ENCODE results near the gene MMP24OS.

The MMP24OS gene

GRCh38 chr20:35252037-35252461, 25.9 kb downstream of the MMP24OS start:
- no peak for DNase-seq (ENCODE audit: low read depth in 2 of 2)

GRCh38 chr20:35251613-35251940, 26.3 kb downstream of the MMP24OS start:
- no peak for DNase-seq (ENCODE audit: low read depth in 2 of 2)

DNA sequence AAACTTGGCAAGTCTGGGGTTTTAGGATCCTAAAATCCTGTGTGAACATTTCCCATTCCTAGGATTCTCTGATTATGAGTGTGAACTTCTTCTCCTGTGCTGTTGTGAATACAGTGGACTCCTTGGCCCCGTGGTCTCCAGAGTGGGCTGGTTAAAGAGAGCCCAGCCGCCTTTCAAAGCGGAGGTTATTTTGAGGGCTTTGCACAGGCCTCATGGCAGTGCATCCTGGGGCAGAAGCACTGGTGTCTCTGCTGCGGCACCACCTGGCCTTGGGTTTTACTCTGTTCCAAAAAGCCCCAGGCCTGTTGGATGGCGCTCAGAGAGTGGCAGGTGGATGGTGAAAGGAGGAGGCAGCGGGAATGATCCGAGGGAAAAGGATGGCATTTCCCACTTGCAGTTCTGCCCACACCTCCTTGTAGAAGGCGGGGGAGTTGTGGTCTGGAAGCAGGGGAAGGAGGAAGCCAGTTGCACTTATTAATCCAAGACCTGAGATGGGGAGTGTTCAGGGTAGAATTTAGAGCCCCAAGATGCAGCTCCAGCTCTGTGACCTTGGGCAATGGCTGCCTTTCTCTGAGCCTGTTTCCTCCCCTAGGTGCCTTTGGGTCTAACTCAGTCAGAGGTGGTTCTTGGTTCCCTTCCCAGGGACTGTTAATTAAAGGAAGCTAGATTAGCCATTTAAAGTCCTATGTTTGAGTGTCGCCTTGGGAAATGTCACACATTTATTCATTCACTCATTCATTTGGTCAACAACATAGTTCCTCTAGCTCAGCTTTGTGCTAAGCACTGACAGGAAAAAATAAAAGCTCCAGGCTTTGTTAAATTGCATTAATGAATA, 29.1 kb downstream of the MMP24OS start:
- no peak for DNase-seq (ENCODE audit: low read depth in 2 of 2)

DNA sequence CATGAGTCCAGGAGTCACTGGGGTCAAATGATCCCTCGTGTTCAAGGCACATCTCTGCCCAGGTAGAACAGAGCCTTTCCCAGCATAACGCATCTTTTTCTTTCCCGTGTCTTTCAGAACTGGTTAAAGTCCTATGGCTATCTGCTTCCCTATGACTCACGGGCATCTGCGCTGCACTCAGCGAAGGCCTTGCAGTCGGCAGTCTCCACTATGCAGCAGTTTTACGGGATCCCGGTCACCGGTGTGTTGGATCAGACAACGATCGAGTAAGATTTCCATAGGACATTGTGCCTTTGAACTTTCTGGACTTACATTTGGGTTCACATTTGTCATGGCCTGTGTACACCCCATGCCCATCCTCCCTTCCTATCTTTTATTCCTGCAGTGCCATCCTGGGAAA, 31.2 kb downstream of the MMP24OS start:
- DNase-seq (ENCODE audit: low read depth in 2 of 2): no peak

- no peak for DNase-seq (ENCODE audit: low read depth in 2 of 2)
Observed at GRCh38 chr20:35243986-35244385, 33.9 kb downstream of the MMP24OS start.

DNA sequence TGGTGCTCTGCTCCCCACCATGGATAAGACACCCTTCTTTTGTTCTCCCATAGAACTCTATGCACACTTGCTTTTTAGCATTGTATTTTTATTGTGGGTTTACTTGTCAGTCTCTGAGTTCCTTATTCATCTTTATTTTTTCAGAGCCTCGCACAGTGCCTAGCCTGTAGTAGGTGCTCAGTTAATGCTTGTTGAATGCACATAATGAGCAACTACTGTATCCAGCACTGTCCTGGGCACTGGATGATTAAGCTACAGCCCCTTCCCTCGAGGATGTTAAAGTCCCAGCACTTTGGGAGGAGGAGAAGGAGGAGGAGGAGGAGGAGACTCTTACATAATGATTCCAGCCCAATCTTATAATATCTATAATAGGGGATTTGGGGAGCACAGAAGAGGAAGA, 34.6 kb downstream of the MMP24OS start:
- no peak for DNase-seq (ENCODE audit: low read depth in 2 of 2)

GRCh38 chr20:35240811-35241293, 37.1 kb downstream of the MMP24OS start:
- DNase-seq (ENCODE audit: low read depth in 2 of 2): no peak

GRCh38 chr20:35240083-35240810, 37.7 kb downstream of the MMP24OS start:
- DNase-seq (ENCODE audit: low read depth in 2 of 2): no peak

GRCh38 chr20:35238735-35239134, 39.2 kb downstream of the MMP24OS start:
- no peak for DNase-seq (ENCODE audit: low read depth in 2 of 2)

GRCh38 chr20:35238170-35238569, 39.8 kb downstream of the MMP24OS start:
- no peak for DNase-seq (ENCODE audit: low read depth in 2 of 2)

GRCh38 chr20:35237486-35237885, 40.4 kb downstream of the MMP24OS start:
- no peak for DNase-seq (ENCODE audit: low read depth in 2 of 2)

- no peak for DNase-seq (ENCODE audit: low read depth in 2 of 2)
Observed at GRCh38 chr20:35235881-35236280, 42.0 kb downstream of the MMP24OS start.

DNA sequence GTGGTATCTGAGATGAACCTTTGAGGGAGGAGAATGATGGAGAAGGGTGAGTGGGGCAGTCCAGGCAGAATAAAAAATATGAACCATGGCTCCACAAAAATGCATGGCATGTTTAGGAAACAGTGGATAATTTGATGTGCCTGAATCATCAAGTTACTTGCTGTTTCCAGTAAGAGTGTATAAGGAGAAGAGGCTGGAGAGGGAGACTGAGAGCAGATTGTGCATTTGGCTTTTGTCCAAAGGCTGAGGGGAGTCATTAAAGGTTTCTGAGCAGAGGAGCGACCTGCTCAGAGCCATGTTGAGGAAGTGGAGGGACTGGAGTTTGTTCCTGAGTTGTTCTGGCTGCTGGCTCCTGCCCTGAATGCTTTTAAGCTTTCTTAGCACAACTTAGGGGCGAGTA, 45.3 kb downstream of the MMP24OS start:
- no peak for DNase-seq (ENCODE audit: low read depth in 2 of 2)

DNA sequence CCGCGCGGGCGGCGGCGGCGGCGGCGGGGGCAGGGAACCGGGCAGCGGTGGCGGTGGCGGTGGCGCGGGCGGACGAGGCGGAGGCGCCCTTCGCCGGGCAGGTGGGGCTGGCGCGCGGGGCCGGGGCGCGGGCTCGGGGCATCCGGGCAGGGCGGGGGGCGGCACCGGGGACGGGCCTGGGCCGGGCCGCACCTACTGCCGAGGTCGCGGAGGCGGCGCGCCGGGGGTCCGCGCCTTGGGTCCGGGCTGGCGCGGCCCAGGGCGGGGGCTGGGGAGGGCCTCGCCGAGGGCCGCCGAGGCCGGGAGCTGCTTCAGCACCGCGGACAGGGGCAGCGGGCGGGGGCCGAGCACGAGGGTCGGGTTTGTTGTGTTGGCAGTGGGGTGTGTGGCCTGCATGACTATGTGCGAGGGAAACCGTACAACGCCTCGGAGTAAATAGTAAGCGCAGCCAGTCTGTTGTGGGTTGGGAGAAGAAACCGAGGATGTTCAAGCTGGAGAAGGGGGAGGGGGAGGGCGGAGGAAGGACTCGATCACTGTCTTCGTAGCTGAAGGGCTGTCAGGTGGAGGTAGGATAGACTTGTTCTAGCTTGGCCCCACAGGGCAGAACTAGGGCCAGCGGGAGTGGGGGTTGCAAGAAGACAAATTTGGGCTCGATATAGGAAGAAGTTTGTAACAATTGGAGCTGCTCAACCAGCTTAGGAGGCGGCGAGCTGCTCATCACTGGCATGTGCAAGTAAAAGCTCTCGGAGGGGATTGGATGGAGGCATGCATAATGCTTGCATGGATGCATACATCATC, 50.8 kb downstream of the MMP24OS start:
- DNase-seq (ENCODE audit: low read depth in 2 of 2): peak; percentile 10 to 30

Measured in activated CD4-positive, alpha-beta T cell treated with anti-CD3 and anti-CD28 coated beads for 24 hours (primary cell).